ENCODE results near the gene GP1BB.

DNA sequence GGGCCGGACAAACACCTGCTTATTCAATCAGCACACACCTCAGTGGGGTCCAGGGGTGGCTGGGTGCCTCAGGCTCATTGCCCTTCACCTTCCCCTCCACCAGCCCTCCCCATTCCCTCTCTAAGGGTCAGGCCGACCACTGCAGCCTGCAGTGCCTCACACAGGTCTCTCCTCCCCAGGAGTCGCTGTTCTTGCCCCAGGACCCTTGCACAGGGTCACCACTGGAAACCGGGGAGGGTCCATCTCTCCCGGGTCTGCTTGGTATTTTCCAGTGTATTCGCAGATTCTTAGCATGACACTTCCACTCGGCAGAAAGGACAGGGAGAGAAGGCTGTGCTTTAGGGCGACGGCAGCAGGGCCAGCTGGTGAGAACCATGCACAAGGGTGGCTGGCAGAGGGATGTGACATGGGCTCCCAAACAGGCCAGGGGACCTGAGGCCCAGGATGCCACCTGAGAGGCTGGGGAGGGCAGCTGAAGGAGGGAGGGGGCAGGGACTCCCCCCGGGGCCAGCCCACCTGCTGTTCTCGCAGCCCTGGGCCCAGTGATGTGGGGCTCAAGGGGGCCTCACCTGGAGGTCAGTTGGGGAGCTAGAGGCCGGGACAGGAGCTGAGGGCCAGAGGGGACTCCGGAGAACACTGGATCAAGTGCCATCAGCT is 21.1 kb downstream of the GP1BB start:
- TF ChIP-seq EP300 (IDR thresholded peaks at IDR 0.05; ENCODE audit: borderline replicate concordance in 1 of 2, low read depth in 1 of 2, low read length in 1 of 2) (no peak), CHD2 (IDR thresholded peaks at IDR 0.05; ENCODE audit: low read length, partially characterized antibody) (no peak), SIN3A (IDR thresholded peaks at IDR 0.05; ENCODE audit: borderline replicate concordance, low read depth, low read length) (no peak), FOXJ3 (CRISPR knock-in tag; IDR thresholded peaks at IDR 0.05) (no peak), TAF1 (IDR thresholded peaks at IDR 0.05; ENCODE audit: borderline replicate concordance, low read depth, low read length) (no peak), RCOR1 (IDR thresholded peaks at IDR 0.05; ENCODE audit: low read length) (no peak), RFX5 (IDR thresholded peaks at IDR 0.05; ENCODE audit: low read length) (no peak), POLR2AphosphoS5 (IDR thresholded peaks at IDR 0.05; ENCODE audit: low read depth, low read length) (no peak)
- TF ChIP-seq, protein P1, sequence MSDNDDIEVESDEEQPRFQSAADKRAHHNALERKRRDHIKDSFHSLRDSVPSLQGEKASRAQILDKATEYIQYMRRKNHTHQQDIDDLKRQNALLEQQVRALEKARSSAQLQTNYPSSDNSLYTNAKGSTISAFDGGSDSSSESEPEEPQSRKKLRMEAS (IDR thresholded peaks at IDR 0.05; ENCODE audit: low read depth), result no peak
- TF ChIP-seq, protein P2, sequence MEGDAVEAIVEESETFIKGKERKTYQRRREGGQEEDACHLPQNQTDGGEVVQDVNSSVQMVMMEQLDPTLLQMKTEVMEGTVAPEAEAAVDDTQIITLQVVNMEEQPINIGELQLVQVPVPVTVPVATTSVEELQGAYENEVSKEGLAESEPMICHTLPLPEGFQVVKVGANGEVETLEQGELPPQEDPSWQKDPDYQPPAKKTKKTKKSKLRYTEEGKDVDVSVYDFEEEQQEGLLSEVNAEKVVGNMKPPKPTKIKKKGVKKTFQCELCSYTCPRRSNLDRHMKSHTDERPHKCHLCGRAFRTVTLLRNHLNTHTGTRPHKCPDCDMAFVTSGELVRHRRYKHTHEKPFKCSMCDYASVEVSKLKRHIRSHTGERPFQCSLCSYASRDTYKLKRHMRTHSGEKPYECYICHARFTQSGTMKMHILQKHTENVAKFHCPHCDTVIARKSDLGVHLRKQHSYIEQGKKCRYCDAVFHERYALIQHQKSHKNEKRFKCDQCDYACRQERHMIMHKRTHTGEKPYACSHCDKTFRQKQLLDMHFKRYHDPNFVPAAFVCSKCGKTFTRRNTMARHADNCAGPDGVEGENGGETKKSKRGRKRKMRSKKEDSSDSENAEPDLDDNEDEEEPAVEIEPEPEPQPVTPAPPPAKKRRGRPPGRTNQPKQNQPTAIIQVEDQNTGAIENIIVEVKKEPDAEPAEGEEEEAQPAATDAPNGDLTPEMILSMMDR (IDR thresholded peaks at IDR 0.05), result no peak
- TF ChIP-seq, protein P3, sequence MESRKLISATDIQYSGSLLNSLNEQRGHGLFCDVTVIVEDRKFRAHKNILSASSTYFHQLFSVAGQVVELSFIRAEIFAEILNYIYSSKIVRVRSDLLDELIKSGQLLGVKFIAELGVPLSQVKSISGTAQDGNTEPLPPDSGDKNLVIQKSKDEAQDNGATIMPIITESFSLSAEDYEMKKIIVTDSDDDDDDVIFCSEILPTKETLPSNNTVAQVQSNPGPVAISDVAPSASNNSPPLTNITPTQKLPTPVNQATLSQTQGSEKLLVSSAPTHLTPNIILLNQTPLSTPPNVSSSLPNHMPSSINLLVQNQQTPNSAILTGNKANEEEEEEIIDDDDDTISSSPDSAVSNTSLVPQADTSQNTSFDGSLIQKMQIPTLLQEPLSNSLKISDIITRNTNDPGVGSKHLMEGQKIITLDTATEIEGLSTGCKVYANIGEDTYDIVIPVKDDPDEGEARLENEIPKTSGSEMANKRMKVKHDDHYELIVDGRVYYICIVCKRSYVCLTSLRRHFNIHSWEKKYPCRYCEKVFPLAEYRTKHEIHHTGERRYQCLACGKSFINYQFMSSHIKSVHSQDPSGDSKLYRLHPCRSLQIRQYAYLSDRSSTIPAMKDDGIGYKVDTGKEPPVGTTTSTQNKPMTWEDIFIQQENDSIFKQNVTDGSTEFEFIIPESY (IDR thresholded peaks at IDR 0.05; ENCODE audit: borderline replicate concordance, low read depth), result no peak

Measured in SK-N-SH (cell line).